Keratinocyte (primary cell): ENCODE results near the gene FIGN. TPM values are rescaled to one million over a fixed set of nuclear protein-coding genes. Genes with fewer than 3 reads are reported as not detected.

Experiments used
- DNase-seq: peaks from one replicate; pipeline ENCODE4 v3.0.0-alpha.2; 2011; ENCODE audit warnings: low read depth, missing footprints, low spot score
- FAIRE-seq: peaks from 2 replicates; lab custom pipeline; 2011; peaks lifted over from hg19 to GRCh38; lab: Jason Lieb, UNC
- H2AFZ ChIP-seq: 2 replicates; pipeline ENCODE4 v1.6.0; 2012; ENCODE audit warnings: low read length, control low read depth, inconsistent platforms; ENCODE audit not compliant: control insufficient read depth
- H3K27ac ChIP-seq: 2 replicates; pipeline ENCODE4 v1.5.1; 2011; ENCODE audit warnings: low read length; ENCODE audit not compliant: control insufficient read depth, insufficient read depth
- H3K27me3 ChIP-seq: 3 replicates; pipeline ENCODE4 v1.6.0; 2011; ENCODE audit warnings: low read length; ENCODE audit not compliant: control insufficient read depth, insufficient read depth; ENCODE audit errors: extremely low read depth
- H3K36me3 ChIP-seq, 2 experiments: 2 replicates in 1 of 2; 3 replicates in 1 of 2; pipeline ENCODE4 v1.5.1; 2011; ENCODE audit warnings: low read length in 2 of 2, mild to moderate bottlenecking in 1 of 2; ENCODE audit not compliant: control insufficient read depth in 2 of 2, insufficient read depth in 2 of 2; ENCODE audit errors: extremely low read depth in 1 of 2
- H3K4me1 ChIP-seq: 3 replicates; pipeline ENCODE4 v1.5.1; 2011; ENCODE audit warnings: low read length; ENCODE audit not compliant: control insufficient read depth, insufficient read depth; ENCODE audit errors: extremely low read depth
- H3K4me2 ChIP-seq: 3 replicates; pipeline ENCODE4 v1.6.0; 2011; ENCODE audit warnings: low read depth, low read length; ENCODE audit not compliant: control insufficient read depth, insufficient read depth; ENCODE audit errors: extremely low read depth
- H3K4me3 ChIP-seq, 3 experiments: fragments of 200-600 bp in 1 of 3; sonication (generic) in 1 of 3; 2 replicates in 2 of 3; 3 replicates in 1 of 3; pipeline ENCODE4 v1.5.1; 2011 to 2016; ENCODE audit warnings: low read length in 3 of 3, mild to moderate bottlenecking in 3 of 3, control low read depth in 2 of 3, inconsistent platforms in 1 of 3, low read depth in 1 of 3, mixed read lengths in 1 of 3, mixed run types in 1 of 3, moderate library complexity in 1 of 3; ENCODE audit not compliant: control insufficient read depth in 2 of 3, insufficient read depth in 2 of 3; ENCODE audit errors: extremely low read depth in 1 of 3
- H3K79me2 ChIP-seq: 2 replicates; pipeline ENCODE4 v1.6.0; 2012; ENCODE audit warnings: low read length; ENCODE audit not compliant: control insufficient read depth, insufficient read depth
- H3K9ac ChIP-seq: 3 replicates; pipeline ENCODE4 v1.6.0; 2011; ENCODE audit warnings: low read length; ENCODE audit not compliant: control insufficient read depth, insufficient read depth; ENCODE audit errors: extremely low read depth
- H3K9me1 ChIP-seq: 3 replicates; pipeline ENCODE4 v1.6.0; 2011; ENCODE audit warnings: low read length; ENCODE audit not compliant: control insufficient read depth, insufficient read depth; ENCODE audit errors: extremely low read depth
- H3K9me3 ChIP-seq: 2 replicates; pipeline ENCODE4 v1.5.1; 2012; ENCODE audit warnings: low read depth, low read length; ENCODE audit not compliant: control insufficient read depth
- H4K20me1 ChIP-seq: 3 replicates; pipeline ENCODE4 v1.6.0; 2011; ENCODE audit warnings: low read length; ENCODE audit not compliant: control insufficient read depth, insufficient read depth; ENCODE audit errors: extremely low read depth
- EZH2 ChIP-seq: IDR thresholded peaks from one replicate; pipeline ENCODE4 v1.6.1; 2012; ENCODE audit warnings: inconsistent platforms, mild to moderate bottlenecking, low read length, moderate library complexity
- dilution Hi-C: fragments of 300-500 bp; cut with MboI; formaldehyde crosslinking; loops from one replicate; pipeline ENCODE4 v1.7.0; 2020; ENCODE audit warnings: low sequenced_read_pairs; ENCODE audit not compliant: extremely low pct_ligation_motif_present
- polyA plus RNA-seq, 5 experiments: library from polyadenylated mRNA; depleted of rRNA in 3 of 5; stranded (reverse) in 3 of 5; stranded (forward) in 1 of 5; unstranded in 1 of 5; fragments of >200 nt; gene quantifications; 1 replicate in 1 of 5; 2 replicates in 3 of 5; 3 replicates in 1 of 5; pipeline versions ENCODE4 v1.2.1 to v1.2.3, GENCODE V29; 2011 to 2012; ENCODE audit warnings: missing spikeins in 2 of 5, low read depth in 1 of 5, low replicate concordance in 1 of 5
- TF ChIP-seq, protein P1 (sequence below), 3 experiments: IDR thresholded peaks in 1 of 3; conservative IDR thresholded peaks in 1 of 3; optimal IDR thresholded peaks in 1 of 3; 2 replicates in 2 of 3; 3 replicates in 1 of 3; pipeline versions ENCODE3 to v1.5.1; 2011; ENCODE audit warnings: low read length in 3 of 3, mild to moderate bottlenecking in 3 of 3, moderate library complexity in 2 of 3, control low read depth in 1 of 3, inconsistent platforms in 1 of 3; ENCODE audit not compliant: insufficient read depth in 2 of 3; ENCODE audit errors: extremely low read depth in 1 of 3

The FIGN gene
- polyA plus RNA-seq, 1 donor (not counting 4 experiments of a cell fraction or from before 2014, with no cell fraction given): 2.9 TPM

DNA sequence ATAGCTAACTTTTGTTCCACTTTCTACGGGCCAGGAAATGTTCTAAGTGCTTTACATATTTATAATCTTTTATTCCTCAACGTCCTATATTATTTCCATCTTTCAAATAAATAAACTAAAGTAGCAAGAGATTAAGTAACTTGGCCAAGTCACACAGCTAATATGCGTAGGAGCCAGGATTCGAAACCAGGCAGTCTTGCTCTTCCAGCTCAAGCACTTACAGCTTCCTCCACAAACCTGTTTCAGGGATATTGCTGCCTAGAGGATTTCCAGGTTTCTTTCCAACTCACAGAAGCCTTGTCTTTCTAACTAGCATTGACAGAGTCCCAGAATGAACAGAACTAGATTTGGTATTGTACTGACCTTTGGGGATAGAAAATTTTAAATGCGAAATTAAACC is 102.5 kb downstream of the FIGN start:
- no peak for FAIRE-seq
- no peaks in the 10 kb centered on the region for H3K4me1 ChIP-seq
- dilution Hi-C loops: no loop called here
- no peak overlapping the region for H3K27ac ChIP-seq
- H3K79me2 ChIP-seq: no peaks in the 10 kb centered on the region
- no peak overlapping the region for H3K9ac ChIP-seq
- peaks cover 0 to 1% of the 10 kb centered on the region in 2 experiments for H3K36me3 ChIP-seq
- no peaks in the 10 kb centered on the region for H3K9me1 ChIP-seq
- H3K27me3 ChIP-seq: no peaks in the 10 kb centered on the region
- no peak overlapping the region for H2AFZ ChIP-seq
- H3K9me3 ChIP-seq: no peaks in the 10 kb centered on the region
- H3K4me2 ChIP-seq: no peak overlapping the region
- no peak overlapping the region for H3K4me3 ChIP-seq
- DNase-seq: no peak
- no peaks in the 10 kb centered on the region for H4K20me1 ChIP-seq
- TF ChIP-seq EZH2: no peak
- TF ChIP-seq, protein P1, sequence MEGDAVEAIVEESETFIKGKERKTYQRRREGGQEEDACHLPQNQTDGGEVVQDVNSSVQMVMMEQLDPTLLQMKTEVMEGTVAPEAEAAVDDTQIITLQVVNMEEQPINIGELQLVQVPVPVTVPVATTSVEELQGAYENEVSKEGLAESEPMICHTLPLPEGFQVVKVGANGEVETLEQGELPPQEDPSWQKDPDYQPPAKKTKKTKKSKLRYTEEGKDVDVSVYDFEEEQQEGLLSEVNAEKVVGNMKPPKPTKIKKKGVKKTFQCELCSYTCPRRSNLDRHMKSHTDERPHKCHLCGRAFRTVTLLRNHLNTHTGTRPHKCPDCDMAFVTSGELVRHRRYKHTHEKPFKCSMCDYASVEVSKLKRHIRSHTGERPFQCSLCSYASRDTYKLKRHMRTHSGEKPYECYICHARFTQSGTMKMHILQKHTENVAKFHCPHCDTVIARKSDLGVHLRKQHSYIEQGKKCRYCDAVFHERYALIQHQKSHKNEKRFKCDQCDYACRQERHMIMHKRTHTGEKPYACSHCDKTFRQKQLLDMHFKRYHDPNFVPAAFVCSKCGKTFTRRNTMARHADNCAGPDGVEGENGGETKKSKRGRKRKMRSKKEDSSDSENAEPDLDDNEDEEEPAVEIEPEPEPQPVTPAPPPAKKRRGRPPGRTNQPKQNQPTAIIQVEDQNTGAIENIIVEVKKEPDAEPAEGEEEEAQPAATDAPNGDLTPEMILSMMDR (optimal IDR thresholded peaks at IDR 0.05 in 1 of 3, IDR thresholded peaks at IDR 0.05 in 1 of 3, conservative IDR thresholded peaks at IDR 0.05 in 1 of 3; ENCODE audit: extremely low read depth in 1 of 3, insufficient read depth in 2 of 3, low read length in 3 of 3): no peak

DNA sequence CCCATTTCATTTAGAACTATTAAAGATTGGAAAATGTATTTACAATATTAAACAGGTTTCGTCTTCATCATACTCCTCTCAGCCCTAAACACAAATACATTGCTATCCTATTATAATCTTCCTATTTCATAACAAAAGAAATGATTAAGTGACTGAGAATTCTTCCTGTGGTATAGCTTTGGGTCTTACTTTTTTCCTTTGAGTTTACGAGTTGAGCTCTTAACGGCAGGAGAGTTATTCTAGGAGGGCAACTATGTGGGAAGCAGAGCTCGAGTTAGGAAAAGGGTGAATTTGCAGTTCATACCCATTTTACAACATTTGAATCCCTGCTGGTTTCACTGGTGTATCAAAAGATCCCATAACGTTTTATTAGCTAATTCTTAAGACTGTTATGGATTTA is 105.0 kb downstream of the FIGN start:
- Histone ChIP-seq H2AFZ (no peak overlapping the region), H3K9me3 (no peaks in the 10 kb centered on the region), H4K20me1 (no peaks in the 10 kb centered on the region), H3K9ac (no peak overlapping the region), H3K27me3 (no peaks in the 10 kb centered on the region), H3K4me2 (no peak overlapping the region), H3K79me2 (no peaks in the 10 kb centered on the region), H3K36me3 (no peaks in the 10 kb centered on the region), H3K4me1 (no peaks in the 10 kb centered on the region), H3K27ac (no peak overlapping the region), H3K4me3 (no peak overlapping the region), H3K9me1 (no peaks in the 10 kb centered on the region)
- no peak for DNase-seq
- dilution Hi-C loops: no loop called here
- no peak for FAIRE-seq
- TF ChIP-seq EZH2: no peak
- TF ChIP-seq, protein P1 (optimal IDR thresholded peaks at IDR 0.05 in 1 of 3, IDR thresholded peaks at IDR 0.05 in 1 of 3, conservative IDR thresholded peaks at IDR 0.05 in 1 of 3; ENCODE audit: extremely low read depth in 1 of 3, insufficient read depth in 2 of 3, low read length in 3 of 3): no peak
